Body of pancreas (tissue), 4 donors: ENCODE measurements around the gene MTG1. TPM values are rescaled to one million over a fixed set of nuclear protein-coding genes. Genes with fewer than 3 reads are reported as not detected.

Experiments used
- ATAC-seq: fragments of 150-250 bp; one replicate; pipeline ENCODE4 v1.9.1; 2016
- DNase-seq, 4 donors: peaks; one replicate each; pipeline ENCODE4 v3.0.0-alpha.2; 2019
- H3K27ac ChIP-seq, 4 donors: fragments of 200-600 bp; sonication (generic); 1 replicate in 3 of 4; 2 replicates in 1 of 4; pipeline versions ENCODE4 v1.5.1 to v1.6.1; 2016 to 2019; ENCODE audit warnings: mild to moderate bottlenecking in 1 of 4, mixed read lengths in 1 of 4, moderate library complexity in 1 of 4
- H3K27me3 ChIP-seq, 2 donors: fragments of 200-600 bp; sonication (generic); one replicate each; pipeline ENCODE4 v1.6.0; 2016; ENCODE audit warnings: mild to moderate bottlenecking in 1 of 2
- H3K36me3 ChIP-seq, 2 donors: fragments of 200-600 bp; sonication (generic); replicated peaks in 1 of 2; 2 replicates each; pipeline ENCODE4 v1.5.1; 2016; ENCODE audit warnings: low read depth in 2 of 2; ENCODE audit not compliant: insufficient read depth in 1 of 2
- H3K4me1 ChIP-seq: fragments of 200-600 bp; sonication (generic); one replicate; pipeline ENCODE4 v1.6.0; 2016
- H3K4me3 ChIP-seq, 2 donors: fragments of 200-600 bp; sonication (generic); 1 replicate in 1 of 2; 2 replicates in 1 of 2; pipeline ENCODE4 v1.5.1; 2016 to 2019
- H3K9me3 ChIP-seq, 3 donors: fragments of 200-600 bp; sonication (generic); 1 replicate in 2 of 3; 2 replicates in 1 of 3; pipeline ENCODE4 v1.5.1; 2016
- POLR2A ChIP-seq, 3 donors: fragments of 450-650 bp; IDR thresholded peaks; one replicate each; pipeline ENCODE4 v1.6.1; 2016; ENCODE audit warnings: antibody characterized with exemption in 3 of 3, mild to moderate bottlenecking in 2 of 3
- WGBS, 2 donors: methylation state at CpG; one replicate each; pipeline ENCODE4 v1.1.5; 2017; 5-methylcytosine and 5-hydroxymethylcytosine counted together
- intact Hi-C: fragments of 100-400 bp; cut with DNase I; formaldehyde crosslinking; loops from one replicate; pipeline ENCODE4 v1.15.1; 2023
- total RNA-seq, 2 donors: library from RNA; depleted of rRNA; stranded (reverse); fragments of >200 nt; gene quantifications; one replicate each; pipeline ENCODE4 v1.1.0, GENCODE V29; 2016
- TF ChIP-seq, protein P1 (sequence below), 7 experiments: fragments of 450-650 bp in 4 of 7; fragments of 200-600 bp in 3 of 7; sonication (generic) in 3 of 7; IDR thresholded peaks; one replicate each; pipeline ENCODE4 v1.5.1; 2016 to 2019; ENCODE audit warnings: antibody characterized with exemption in 7 of 7

MTG1 gene
- total RNA-seq, 2 donors from 2014 or later: 22.8 to 83.7 TPM

DNA sequence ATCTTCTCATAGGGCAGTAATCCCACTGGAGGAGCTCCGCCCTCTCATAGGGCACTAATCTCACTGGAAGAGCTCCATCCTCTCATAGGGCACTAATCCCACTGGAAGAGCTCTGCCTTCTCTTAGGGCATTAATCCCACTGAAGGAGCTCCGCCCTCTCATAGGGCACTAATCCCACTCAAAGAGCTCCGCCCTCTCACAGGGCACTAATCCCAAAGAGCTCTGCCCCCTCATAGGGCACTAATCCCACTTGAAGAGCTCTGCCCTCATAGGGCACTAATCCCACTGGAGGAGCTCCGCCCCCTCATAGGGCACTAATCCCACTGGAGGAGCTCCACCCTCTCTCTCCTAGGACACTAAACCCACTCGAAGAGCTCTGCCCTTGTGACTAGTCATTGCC, 32.7 kb upstream of the MTG1 start:
- intact Hi-C loops: no loop called here
- Histone ChIP-seq H3K27ac (no peak overlapping the region), H3K9me3 (no peaks in the 10 kb centered on the region), H3K4me3 (no peak overlapping the region), H3K36me3 (peaks cover 15 to 17% of the 10 kb centered on the region in 2 donors), H3K4me1 (peaks cover 47% of the 10 kb centered on the region), H3K27me3 (no peaks in the 10 kb centered on the region)
- ATAC-seq (no peak), DNase-seq (no peak)
- 90 to 92% methylated on average over 5 of the region's 5 CpGs for WGBS, 2 donors
- no peak for TF ChIP-seq POLR2A (IDR thresholded peaks at IDR 0.05)
- TF ChIP-seq, protein P1, sequence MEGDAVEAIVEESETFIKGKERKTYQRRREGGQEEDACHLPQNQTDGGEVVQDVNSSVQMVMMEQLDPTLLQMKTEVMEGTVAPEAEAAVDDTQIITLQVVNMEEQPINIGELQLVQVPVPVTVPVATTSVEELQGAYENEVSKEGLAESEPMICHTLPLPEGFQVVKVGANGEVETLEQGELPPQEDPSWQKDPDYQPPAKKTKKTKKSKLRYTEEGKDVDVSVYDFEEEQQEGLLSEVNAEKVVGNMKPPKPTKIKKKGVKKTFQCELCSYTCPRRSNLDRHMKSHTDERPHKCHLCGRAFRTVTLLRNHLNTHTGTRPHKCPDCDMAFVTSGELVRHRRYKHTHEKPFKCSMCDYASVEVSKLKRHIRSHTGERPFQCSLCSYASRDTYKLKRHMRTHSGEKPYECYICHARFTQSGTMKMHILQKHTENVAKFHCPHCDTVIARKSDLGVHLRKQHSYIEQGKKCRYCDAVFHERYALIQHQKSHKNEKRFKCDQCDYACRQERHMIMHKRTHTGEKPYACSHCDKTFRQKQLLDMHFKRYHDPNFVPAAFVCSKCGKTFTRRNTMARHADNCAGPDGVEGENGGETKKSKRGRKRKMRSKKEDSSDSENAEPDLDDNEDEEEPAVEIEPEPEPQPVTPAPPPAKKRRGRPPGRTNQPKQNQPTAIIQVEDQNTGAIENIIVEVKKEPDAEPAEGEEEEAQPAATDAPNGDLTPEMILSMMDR (IDR thresholded peaks at IDR 0.05): no peak

DNA sequence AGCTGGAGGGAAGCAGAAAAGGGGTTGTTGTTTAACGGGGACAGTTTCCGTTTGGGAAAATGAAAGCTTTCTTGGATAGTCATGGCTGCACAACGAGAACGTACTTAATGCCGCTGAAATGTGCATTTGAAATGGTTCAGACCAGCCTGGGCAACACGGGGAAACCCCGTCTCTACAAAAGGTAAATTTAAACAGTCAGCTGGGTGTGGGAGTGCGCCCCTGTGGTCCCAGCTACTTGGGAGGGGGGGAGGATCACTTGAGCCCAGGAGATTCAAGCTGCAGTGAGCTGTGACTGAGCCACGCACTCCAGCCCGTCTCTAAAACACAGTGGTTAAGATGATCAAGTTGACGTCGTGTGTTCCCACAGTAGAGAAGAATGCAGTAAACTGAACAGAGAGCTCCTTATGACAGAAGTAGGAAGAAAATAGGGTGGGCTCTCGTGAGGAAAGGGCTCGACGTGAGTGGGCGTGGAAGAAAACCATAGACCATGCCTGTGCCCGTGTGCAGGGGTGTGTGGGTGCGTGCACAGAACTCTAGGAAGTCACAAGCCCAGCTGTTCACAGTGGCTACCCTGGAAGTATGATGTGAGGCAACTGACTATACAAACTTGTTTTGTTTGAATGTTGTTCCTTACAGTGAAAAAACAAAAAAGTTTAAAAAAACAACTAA, 32.0 kb upstream of the MTG1 start:
- WGBS, 2 donors: 81 to 85% methylated on average over 18 of the region's 18 CpGs
- Histone ChIP-seq H3K27me3 (no peaks in the 10 kb centered on the region), H3K4me3 (no peak overlapping the region), H3K9me3 (no peaks in the 10 kb centered on the region), H3K36me3 (peaks cover 18 to 22% of the 10 kb centered on the region in 2 donors), H3K4me1 (peaks cover 40% of the 10 kb centered on the region), H3K27ac (no peak overlapping the region)
- TF ChIP-seq POLR2A (IDR thresholded peaks at IDR 0.05): no peak
- TF ChIP-seq, protein P1 (IDR thresholded peaks at IDR 0.05): no peak
- intact Hi-C loops: no loop called here
- no peak for DNase-seq
- no peak for ATAC-seq

DNA sequence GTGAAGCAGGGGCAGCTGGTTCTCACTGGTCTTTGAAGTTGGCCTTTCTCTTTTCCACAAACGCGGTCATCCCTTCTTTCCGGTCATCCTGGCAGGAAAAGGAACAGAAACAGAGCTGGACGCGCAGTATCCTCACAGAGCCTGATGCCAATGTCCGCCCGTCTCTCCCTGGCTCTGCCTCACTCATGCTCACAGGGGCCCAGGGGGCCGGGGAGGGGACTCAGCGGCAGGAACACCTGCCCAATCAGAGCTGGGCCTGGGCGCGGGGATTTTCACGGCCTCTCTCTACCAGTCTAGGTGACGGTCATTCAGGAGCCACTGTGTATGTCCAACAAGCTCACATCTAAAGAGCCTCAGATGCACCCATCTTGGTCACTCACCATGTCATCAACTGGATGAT, 31.1 kb upstream of the MTG1 start:
- intact Hi-C loops: no loop called here
- ATAC-seq (no peak), DNase-seq (no peak)
- Histone ChIP-seq H3K4me1 (peaks cover 31% of the 10 kb centered on the region), H3K36me3 (peaks cover 18 to 23% of the 10 kb centered on the region in 2 donors), H3K4me3 (no peak overlapping the region), H3K9me3 (no peaks in the 10 kb centered on the region), H3K27me3 (no peaks in the 10 kb centered on the region), H3K27ac (no peak overlapping the region)
- WGBS, 2 donors: 89 to 100% methylated on average over 5 to 13 of the region's 13 CpGs
- TF ChIP-seq, protein P1 (IDR thresholded peaks at IDR 0.05): no peak
- TF ChIP-seq POLR2A (IDR thresholded peaks at IDR 0.05): no peak

DNA sequence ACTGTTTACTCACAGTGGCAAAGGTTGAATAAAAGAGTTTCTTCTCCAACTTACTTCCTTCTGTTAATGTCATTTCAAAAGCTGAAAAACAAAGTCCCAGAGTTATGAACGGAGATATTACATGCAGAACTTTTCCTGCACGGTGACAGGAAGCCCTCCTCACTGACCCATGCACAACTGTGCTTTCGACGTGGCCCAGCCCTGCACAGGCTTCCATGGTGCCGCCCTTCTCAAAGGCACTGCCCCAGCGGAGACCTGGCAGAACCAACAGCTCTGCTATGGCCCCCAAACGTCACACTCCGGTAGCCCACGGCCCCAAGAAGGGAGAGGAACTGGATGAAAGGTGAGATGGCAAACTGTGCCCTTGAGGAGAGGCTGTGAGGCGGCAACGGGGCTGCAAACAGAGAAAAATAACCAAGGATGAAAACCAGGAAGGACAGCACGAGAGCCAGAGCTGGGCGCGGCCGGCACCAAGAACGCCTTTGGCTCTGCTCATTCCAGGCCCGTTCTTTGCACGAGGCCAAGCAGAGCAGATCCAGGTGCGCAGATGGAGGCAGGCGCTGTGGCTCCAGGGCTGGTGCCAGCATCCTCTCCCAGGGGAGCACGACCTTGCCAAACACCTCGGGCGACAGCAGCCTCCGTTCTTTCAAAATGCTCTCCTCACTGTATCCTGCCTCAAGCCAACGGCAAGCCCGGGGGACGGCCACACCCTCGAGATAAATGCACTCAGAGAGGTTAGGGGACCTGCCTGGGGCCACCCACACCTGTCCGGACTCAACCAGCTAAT, 29.1 kb upstream of the MTG1 start:
- intact Hi-C loops: no loop called here
- no peak overlapping the region for H3K4me3 ChIP-seq
- no peak for ATAC-seq
- 88 to 89% methylated on average over 21 to 29 of the region's 29 CpGs for WGBS, 2 donors
- no peaks in the 10 kb centered on the region for H3K9me3 ChIP-seq
- H3K4me1 ChIP-seq: peaks cover 13% of the 10 kb centered on the region
- H3K27ac ChIP-seq: no peak overlapping the region
- DNase-seq: no peak
- TF ChIP-seq, protein P1 (IDR thresholded peaks at IDR 0.05): no peak
- no peak for TF ChIP-seq POLR2A (IDR thresholded peaks at IDR 0.05)
- H3K36me3 ChIP-seq: peaks cover 25 to 30% of the 10 kb centered on the region in 2 donors
- H3K27me3 ChIP-seq: no peaks in the 10 kb centered on the region
